Measurements from ENCODE around the gene CCNE1.

The CCNE1 gene

GRCh38 chr19:29842471-29843179 lies 30.8 kb downstream of the CCNE1 start:
- in situ Hi-C loops (cut with MboI; ENCODE audit: low sequenced_read_pairs) = no loop called here

GRCh38 chr19:29843180-29844051 lies 31.6 kb downstream of the CCNE1 start:
- in situ Hi-C loops (cut with MboI; ENCODE audit: low sequenced_read_pairs) = no loop called here

GRCh38 chr19:29844891-29845573 lies 33.2 kb downstream of the CCNE1 start:
- in situ Hi-C loops (cut with MboI; ENCODE audit: low sequenced_read_pairs) = no loop called here

GRCh38 chr19:29845574-29846176 lies 33.9 kb downstream of the CCNE1 start:
- in situ Hi-C loops (cut with MboI; ENCODE audit: low sequenced_read_pairs) = no loop called here

- in situ Hi-C loops (cut with MboI; ENCODE audit: low sequenced_read_pairs) = no loop called here
Measured at GRCh38 chr19:29849208-29849607, 37.4 kb downstream of the CCNE1 start.

GRCh38 chr19:29850482-29850881 lies 38.7 kb downstream of the CCNE1 start:
- in situ Hi-C loops (cut with MboI; ENCODE audit: low sequenced_read_pairs) = loop anchor here (25.0 kb wide), 1 partner anchor 238 kb away; the partner anchor contains the start of gene POP4

GRCh38 chr19:29851769-29852521 lies 40.2 kb downstream of the CCNE1 start:
- in situ Hi-C loops (cut with MboI; ENCODE audit: low sequenced_read_pairs) = loop anchor here (25.0 kb wide), 1 partner anchor 240 kb away; the partner anchor contains the start of gene POP4

GRCh38 chr19:29854033-29854432 lies 42.2 kb downstream of the CCNE1 start:
- in situ Hi-C loops (cut with MboI; ENCODE audit: low sequenced_read_pairs) = loop anchor here (25.0 kb wide), 1 partner anchor 242 kb away; the partner anchor contains the start of gene POP4

- in situ Hi-C loops (cut with MboI; ENCODE audit: low sequenced_read_pairs) = loop anchor here (25.0 kb wide), 1 partner anchor 243 kb away; the partner anchor contains the start of gene POP4
Measured at GRCh38 chr19:29855087-29855486, 43.3 kb downstream of the CCNE1 start.

- in situ Hi-C loops (cut with MboI; ENCODE audit: low sequenced_read_pairs) = loop anchor here (25.0 kb wide), 1 partner anchor 244 kb away; the partner anchor contains the start of gene POP4
Measured at GRCh38 chr19:29855741-29856500, 44.1 kb downstream of the CCNE1 start.

- in situ Hi-C loops (cut with MboI; ENCODE audit: low sequenced_read_pairs) = loop anchor here (25.0 kb wide), 1 partner anchor 246 kb away; the partner anchor contains the start of gene POP4
Measured at GRCh38 chr19:29858000-29858596, 46.3 kb downstream of the CCNE1 start.

- in situ Hi-C loops (cut with MboI; ENCODE audit: low sequenced_read_pairs) = loop anchor here (25.0 kb wide), 1 partner anchor 246 kb away; the partner anchor contains the start of gene POP4
Measured at GRCh38 chr19:29858621-29859020, 46.8 kb downstream of the CCNE1 start.

- in situ Hi-C loops (cut with MboI; ENCODE audit: low sequenced_read_pairs) = loop anchor here (25.0 kb wide), 1 partner anchor 248 kb away; the partner anchor contains the start of gene POP4
Measured at GRCh38 chr19:29860492-29860891, 48.7 kb downstream of the CCNE1 start.

GRCh38 chr19:29861574-29861973 lies 49.8 kb downstream of the CCNE1 start:
- in situ Hi-C loops (cut with MboI; ENCODE audit: low sequenced_read_pairs) = loop anchor here (25.0 kb wide), 1 partner anchor 249 kb away; the partner anchor contains the start of gene POP4

- in situ Hi-C loops (cut with MboI; ENCODE audit: low sequenced_read_pairs) = loop anchor here (25.0 kb wide), 1 partner anchor 254 kb away; the partner anchor contains the start of gene POP4
Measured at GRCh38 chr19:29866011-29866410, 54.2 kb downstream of the CCNE1 start.

GRCh38 chr19:29867984-29868383 lies 56.2 kb downstream of the CCNE1 start:
- in situ Hi-C loops (cut with MboI; ENCODE audit: low sequenced_read_pairs) = loop anchor here (25.0 kb wide), 1 partner anchor 256 kb away; the partner anchor contains the start of gene POP4

- in situ Hi-C loops (cut with MboI; ENCODE audit: low sequenced_read_pairs) = loop anchor here (10.0 to 25.0 kb wide), 2 partner anchors 136 to 259 kb away; partner anchors contain the start of gene POP4
Measured at GRCh38 chr19:29871143-29871542, 59.4 kb downstream of the CCNE1 start.

GRCh38 chr19:29872224-29872731 lies 60.5 kb downstream of the CCNE1 start:
- in situ Hi-C loops (cut with MboI; ENCODE audit: low sequenced_read_pairs) = loop anchor here (10.0 to 25.0 kb wide), 2 partner anchors 137 to 260 kb away; partner anchors contain the start of gene POP4
